Measurements from ENCODE around the gene KCNQ4. TPM values are rescaled to one million over a fixed set of nuclear protein-coding genes. Genes with fewer than 3 reads are reported as not detected.

KCNQ4 gene
- polyA plus RNA-seq, 1 experiment: 0.06 TPM

DNA sequence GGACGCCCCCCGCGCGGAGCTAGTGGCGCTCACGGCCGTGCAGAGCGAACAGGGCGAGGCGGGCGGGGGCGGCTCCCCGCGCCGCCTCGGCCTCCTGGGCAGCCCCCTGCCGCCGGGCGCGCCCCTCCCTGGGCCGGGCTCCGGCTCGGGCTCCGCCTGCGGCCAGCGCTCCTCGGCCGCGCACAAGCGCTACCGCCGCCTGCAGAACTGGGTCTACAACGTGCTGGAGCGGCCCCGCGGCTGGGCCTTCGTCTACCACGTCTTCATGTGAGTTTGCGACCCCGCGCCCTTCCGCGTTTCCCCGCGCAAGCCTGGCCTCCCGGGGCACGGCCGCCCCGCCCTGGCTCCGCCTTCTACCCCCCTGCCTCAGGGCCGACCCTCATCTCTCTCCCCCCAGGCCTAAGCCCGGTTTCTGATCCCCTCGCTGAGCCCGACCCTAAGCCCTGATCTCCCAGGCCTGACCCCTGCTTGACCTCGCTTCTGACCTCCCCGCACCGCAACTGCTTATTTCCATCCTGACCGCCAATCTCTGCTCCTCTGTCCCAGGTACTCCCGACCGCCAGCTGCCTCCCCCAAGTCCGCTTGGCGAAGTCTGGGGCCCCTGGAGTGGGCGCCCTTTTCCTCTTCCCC is 669 bp downstream of the KCNQ4 start:
- H3K27me3 ChIP-seq (ENCODE audit: control insufficient read depth, insufficient read depth, low read length): peaks cover 24% of the 10 kb centered on the region
- TF ChIP-seq, protein P1, sequence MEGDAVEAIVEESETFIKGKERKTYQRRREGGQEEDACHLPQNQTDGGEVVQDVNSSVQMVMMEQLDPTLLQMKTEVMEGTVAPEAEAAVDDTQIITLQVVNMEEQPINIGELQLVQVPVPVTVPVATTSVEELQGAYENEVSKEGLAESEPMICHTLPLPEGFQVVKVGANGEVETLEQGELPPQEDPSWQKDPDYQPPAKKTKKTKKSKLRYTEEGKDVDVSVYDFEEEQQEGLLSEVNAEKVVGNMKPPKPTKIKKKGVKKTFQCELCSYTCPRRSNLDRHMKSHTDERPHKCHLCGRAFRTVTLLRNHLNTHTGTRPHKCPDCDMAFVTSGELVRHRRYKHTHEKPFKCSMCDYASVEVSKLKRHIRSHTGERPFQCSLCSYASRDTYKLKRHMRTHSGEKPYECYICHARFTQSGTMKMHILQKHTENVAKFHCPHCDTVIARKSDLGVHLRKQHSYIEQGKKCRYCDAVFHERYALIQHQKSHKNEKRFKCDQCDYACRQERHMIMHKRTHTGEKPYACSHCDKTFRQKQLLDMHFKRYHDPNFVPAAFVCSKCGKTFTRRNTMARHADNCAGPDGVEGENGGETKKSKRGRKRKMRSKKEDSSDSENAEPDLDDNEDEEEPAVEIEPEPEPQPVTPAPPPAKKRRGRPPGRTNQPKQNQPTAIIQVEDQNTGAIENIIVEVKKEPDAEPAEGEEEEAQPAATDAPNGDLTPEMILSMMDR (IDR thresholded peaks at IDR 0.05; ENCODE audit: insufficient read depth, low read depth, low read length): no peak
- H3K4me3 ChIP-seq (ENCODE audit: low read depth, low read length): peak overlapping the region; percentile 27
- no peaks in the 10 kb centered on the region for H3K36me3 ChIP-seq (ENCODE audit: control insufficient read depth, insufficient read depth, low read length)
- POLR2A ChIA-PET: no interaction called here
- CTCF ChIA-PET: interaction anchor here (0.8 kb wide), 1 partner anchor 10 kb away, joined by 4 read pairs; no protein-coding TSS in a partner anchor
- no peak for DNase-seq (ENCODE audit: low read depth)

DNA sequence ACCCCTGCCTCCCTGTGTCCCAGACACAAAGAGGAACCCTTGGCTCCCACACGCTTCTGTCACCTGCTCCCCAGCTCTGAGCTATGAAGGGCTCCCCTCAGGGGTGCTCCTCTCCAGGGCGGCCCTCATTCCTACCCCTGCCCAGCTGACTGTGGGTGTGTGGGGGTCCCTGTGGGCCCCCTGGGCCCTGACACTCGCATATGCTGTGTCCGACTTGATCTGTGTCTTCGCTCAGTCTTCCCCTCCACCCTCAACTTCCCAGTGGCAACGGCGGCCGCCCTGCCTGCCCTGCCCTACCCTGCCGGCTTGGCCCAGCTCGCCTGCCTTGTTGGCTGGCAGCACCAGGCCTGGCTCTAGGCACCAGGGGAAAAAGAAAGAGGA is 1.2 kb downstream of the KCNQ4 start:
- ChIA-PET POLR2A (no interaction called here), CTCF (interaction anchor here (0.8 kb wide), 1 partner anchor 10 kb away, joined by 4 read pairs; no protein-coding TSS in a partner anchor)
- peaks cover 28% of the 10 kb centered on the region for H3K27me3 ChIP-seq (ENCODE audit: control insufficient read depth, insufficient read depth, low read length)
- no peaks in the 10 kb centered on the region for H3K36me3 ChIP-seq (ENCODE audit: control insufficient read depth, insufficient read depth, low read length)
- no peak overlapping the region for H3K4me3 ChIP-seq (ENCODE audit: low read depth, low read length)
- TF ChIP-seq, protein P1 (IDR thresholded peaks at IDR 0.05; ENCODE audit: insufficient read depth, low read depth, low read length): no peak
- DNase-seq (ENCODE audit: low read depth): no peak

DNA sequence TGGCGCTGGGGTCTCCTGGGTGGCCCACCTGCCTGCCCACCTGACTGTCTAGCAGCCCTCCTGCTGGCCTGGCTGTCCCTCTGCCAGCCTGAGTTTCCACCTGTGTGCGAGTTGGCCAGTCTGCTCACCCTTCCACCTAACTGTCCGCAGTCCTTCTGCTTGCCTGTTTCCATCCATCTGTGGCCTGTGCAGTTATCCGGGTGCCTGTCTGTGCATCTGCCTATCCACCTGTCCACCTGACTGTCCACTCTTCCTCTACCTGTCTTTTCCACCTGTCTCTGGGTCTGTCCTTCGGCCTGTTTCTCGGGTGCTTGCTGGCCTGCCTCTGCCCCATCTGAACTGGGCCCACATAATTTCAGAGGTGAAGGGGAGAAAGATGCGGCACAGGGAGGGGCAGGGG is 1.9 kb downstream of the KCNQ4 start:
- Histone ChIP-seq H3K36me3 (ENCODE audit: control insufficient read depth, insufficient read depth, low read length) (no peaks in the 10 kb centered on the region), H3K4me3 (ENCODE audit: low read depth, low read length) (no peak overlapping the region), H3K27me3 (ENCODE audit: control insufficient read depth, insufficient read depth, low read length) (peaks cover 29% of the 10 kb centered on the region)
- TF ChIP-seq, protein P1 (IDR thresholded peaks at IDR 0.05; ENCODE audit: insufficient read depth, low read depth, low read length): no peak
- DNase-seq (ENCODE audit: low read depth): no peak
- ChIA-PET CTCF (interaction anchor here (2.1 kb wide), 1 partner anchor 11 kb away, joined by 6 read pairs; no protein-coding TSS in a partner anchor), POLR2A (no interaction called here)

DNA sequence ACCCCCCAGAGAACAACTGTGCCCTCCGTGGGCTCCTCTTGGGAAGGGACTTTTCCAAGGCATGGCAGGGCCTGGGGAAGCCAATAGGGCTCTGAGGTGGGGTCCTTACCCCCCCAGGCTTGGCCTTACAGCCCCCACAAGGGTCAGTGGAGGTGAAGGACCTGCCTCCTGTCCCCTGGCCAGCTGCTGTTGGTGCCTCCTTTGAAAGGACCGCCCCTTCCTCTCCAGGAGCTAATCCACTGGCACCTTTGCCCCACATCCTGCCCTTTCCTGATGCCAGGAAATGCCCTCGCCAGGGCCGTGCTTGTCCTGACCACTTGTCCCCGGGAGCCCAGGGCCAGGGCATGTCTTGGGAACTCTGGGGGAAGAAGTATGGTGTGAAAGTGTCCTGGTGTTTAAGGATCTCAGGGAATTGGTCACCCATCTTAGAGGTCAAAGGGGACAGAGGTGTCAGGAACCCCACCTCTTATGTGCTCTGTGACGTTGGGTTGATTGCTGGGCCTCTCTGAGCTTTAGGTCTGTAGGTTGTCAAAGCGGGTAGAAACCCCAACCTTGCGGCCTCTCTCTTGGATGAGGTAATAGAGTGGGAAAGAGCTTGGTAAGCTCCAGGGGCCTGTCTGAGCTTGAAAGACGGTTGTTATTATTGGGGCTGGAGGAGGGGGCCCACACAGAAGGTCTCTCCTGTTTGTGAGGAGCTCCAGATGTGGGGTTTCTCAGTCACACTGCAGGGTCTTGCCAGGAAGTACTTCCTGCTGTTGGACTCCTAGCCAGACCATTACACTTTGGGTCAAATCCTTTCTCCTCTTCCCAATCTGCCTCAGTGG is 2.8 kb downstream of the KCNQ4 start:
- no peak overlapping the region for H3K4me3 ChIP-seq (ENCODE audit: low read depth, low read length)
- H3K27me3 ChIP-seq (ENCODE audit: control insufficient read depth, insufficient read depth, low read length): peaks cover 33% of the 10 kb centered on the region
- ChIA-PET POLR2A (no interaction called here), CTCF (interaction anchor here (2.1 kb wide), 1 partner anchor 12 kb away, joined by 6 read pairs; no protein-coding TSS in a partner anchor)
- TF ChIP-seq, protein P1 (IDR thresholded peaks at IDR 0.05; ENCODE audit: insufficient read depth, low read depth, low read length): no peak
- H3K36me3 ChIP-seq (ENCODE audit: control insufficient read depth, insufficient read depth, low read length): no peaks in the 10 kb centered on the region
- DNase-seq (ENCODE audit: low read depth): no peak

DNA sequence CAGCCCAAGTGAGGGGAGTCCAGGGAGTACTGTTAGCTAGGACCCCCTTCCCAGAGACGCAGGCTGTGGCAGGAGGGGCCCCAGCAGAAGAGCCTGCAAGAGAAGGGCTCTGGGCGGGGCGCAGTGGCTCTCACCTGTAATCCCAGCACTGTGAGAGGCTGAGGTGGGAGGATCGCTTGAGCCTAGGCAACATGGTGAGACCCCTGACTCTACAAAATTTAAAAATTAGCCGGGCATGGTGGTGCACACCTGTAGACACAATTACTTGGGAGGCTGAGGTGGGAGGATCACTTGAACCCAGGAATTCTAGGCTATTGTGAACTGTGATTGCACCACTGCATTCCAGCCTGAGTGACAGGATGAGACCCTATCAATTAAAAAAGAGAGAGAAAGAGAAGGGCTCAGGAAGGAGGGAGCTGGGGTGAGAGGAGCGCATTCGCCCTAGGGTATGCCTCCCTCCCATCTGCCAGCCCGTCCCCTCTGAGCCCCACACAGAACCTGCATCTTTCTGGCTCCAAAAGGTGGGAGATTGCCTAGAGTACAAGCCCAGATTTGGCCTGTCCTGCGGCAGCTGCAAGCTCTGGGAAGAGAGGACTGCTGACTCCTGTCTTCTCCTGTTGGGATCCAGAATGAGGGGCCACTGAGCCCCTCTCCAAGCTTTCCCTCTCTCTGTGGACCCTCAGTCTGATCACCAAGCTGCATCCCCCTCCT is 3.6 kb downstream of the KCNQ4 start:
- ChIA-PET CTCF (interaction anchor here (2.1 kb wide), 1 partner anchor 13 kb away, joined by 6 read pairs; no protein-coding TSS in a partner anchor), POLR2A (no interaction called here)
- H3K27me3 ChIP-seq (ENCODE audit: control insufficient read depth, insufficient read depth, low read length): peaks cover 32% of the 10 kb centered on the region
- no peak for DNase-seq (ENCODE audit: low read depth)
- no peak overlapping the region for H3K4me3 ChIP-seq (ENCODE audit: low read depth, low read length)
- H3K36me3 ChIP-seq (ENCODE audit: control insufficient read depth, insufficient read depth, low read length): no peaks in the 10 kb centered on the region
- TF ChIP-seq, protein P1 (IDR thresholded peaks at IDR 0.05; ENCODE audit: insufficient read depth, low read depth, low read length): no peak

Measured in BJ (cell line).